Mammary epithelial cell (primary cell): ENCODE data around the gene B4GALNT4.

Source experiments
- EZH2 ChIP-seq: IDR thresholded peaks from 2 replicates; pipeline ENCODE4 v1.6.1; 2012; ENCODE audit warnings: low read length, inconsistent platforms, borderline replicate concordance
- TF ChIP-seq, protein P1 (sequence below), 2 donors: IDR thresholded peaks in 1 of 2; conservative IDR thresholded peaks in 1 of 2; 2 replicates each; pipeline ENCODE4 v1.5.1; 2011 to 2012; ENCODE audit warnings: inconsistent platforms in 2 of 2, low read length in 2 of 2, mild to moderate bottlenecking in 2 of 2, control low read depth in 1 of 2, low read depth in 1 of 2; ENCODE audit not compliant: insufficient read depth in 1 of 2; ENCODE audit errors: extremely low read depth in 1 of 2

DNA sequence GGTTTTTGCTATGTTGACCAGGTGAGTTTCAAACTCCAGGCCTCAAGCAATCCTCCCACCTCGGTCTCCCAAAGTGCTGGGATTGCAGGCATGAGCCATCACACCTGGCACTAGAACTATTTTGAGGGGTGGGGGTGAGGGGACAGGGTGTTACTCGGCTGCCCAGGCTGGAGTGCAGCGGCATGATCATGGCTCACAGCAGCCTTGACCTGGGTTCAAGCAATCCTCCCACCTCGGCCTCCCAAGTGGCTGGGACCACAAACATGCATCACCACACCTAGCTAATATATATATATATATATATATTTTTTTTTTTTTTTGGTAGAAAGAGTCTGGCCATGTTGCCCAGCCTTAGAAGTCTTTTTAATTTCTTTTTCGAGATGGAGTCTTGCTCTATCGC, 31.6 kb upstream of the B4GALNT4 start:
- TF ChIP-seq, protein P1, sequence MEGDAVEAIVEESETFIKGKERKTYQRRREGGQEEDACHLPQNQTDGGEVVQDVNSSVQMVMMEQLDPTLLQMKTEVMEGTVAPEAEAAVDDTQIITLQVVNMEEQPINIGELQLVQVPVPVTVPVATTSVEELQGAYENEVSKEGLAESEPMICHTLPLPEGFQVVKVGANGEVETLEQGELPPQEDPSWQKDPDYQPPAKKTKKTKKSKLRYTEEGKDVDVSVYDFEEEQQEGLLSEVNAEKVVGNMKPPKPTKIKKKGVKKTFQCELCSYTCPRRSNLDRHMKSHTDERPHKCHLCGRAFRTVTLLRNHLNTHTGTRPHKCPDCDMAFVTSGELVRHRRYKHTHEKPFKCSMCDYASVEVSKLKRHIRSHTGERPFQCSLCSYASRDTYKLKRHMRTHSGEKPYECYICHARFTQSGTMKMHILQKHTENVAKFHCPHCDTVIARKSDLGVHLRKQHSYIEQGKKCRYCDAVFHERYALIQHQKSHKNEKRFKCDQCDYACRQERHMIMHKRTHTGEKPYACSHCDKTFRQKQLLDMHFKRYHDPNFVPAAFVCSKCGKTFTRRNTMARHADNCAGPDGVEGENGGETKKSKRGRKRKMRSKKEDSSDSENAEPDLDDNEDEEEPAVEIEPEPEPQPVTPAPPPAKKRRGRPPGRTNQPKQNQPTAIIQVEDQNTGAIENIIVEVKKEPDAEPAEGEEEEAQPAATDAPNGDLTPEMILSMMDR (conservative IDR thresholded peaks at IDR 0.05 in 1 of 2, IDR thresholded peaks at IDR 0.05 in 1 of 2; ENCODE audit: extremely low read depth in 1 of 2, insufficient read depth in 1 of 2, low read depth in 1 of 2, low read length in 2 of 2): no peak
- TF ChIP-seq EZH2: no peak
